Kidney tubule cell (primary cell): ENCODE data around the gene TSC1.
A peak's percentile ranks its signal among the peaks of the same experiment; 100 is the strongest.
"Not testable (repeated sequence)": the region's sequence is repeated elsewhere in the genome, so short reads cannot be mapped to it uniquely, and the experiment has no call there.

Experiments
- DNase-seq: peaks from one replicate; pipeline ENCODE4 v3.0.0-alpha.2; 2018; ENCODE audit warnings: low spot score

The TSC1 gene

GRCh38 chr9:132944294-132945185, at the start of gene TSC1:
TSS of gene TSC1 (minus strand) at chr9:132944616. CDS start at chr9:132928872, 15,744 bp downstream.
- peak; percentile 97 for DNase-seq

GRCh38 chr9:132993511-132993939, 49.1 kb upstream of the TSC1 start:
- DNase-seq: no peak

GRCh38 chr9:132991351-132992300, 47.2 kb upstream of the TSC1 start:
- no peak for DNase-seq

GRCh38 chr9:132990781-132991180, 46.4 kb upstream of the TSC1 start:
- DNase-seq: no peak

GRCh38 chr9:132989998-132990557, 45.7 kb upstream of the TSC1 start:
- DNase-seq: not testable (repeated sequence)

GRCh38 chr9:132989414-132989996, 45.1 kb upstream of the TSC1 start:
- DNase-seq: no peak

- no peak for DNase-seq
These were observed 44.5 kb upstream of the TSC1 start for GRCh38 chr9:132989014-132989310.

- DNase-seq: no peak
These were observed 44.0 kb upstream of the TSC1 start for GRCh38 chr9:132988244-132989013.

GRCh38 chr9:132986640-132987620, 42.5 kb upstream of the TSC1 start:
- peak; percentile 9 for DNase-seq

- no peak for DNase-seq
These were observed 41.7 kb upstream of the TSC1 start for GRCh38 chr9:132986114-132986513.

GRCh38 chr9:132985489-132985888, 41.1 kb upstream of the TSC1 start:
- DNase-seq: no peak

GRCh38 chr9:132985071-132985350, 40.6 kb upstream of the TSC1 start:
- DNase-seq: no peak

- DNase-seq: no peak
These were observed 40.0 kb upstream of the TSC1 start for GRCh38 chr9:132984202-132985070.

GRCh38 chr9:132983491-132984201, 39.2 kb upstream of the TSC1 start:
- DNase-seq: no peak

GRCh38 chr9:132982458-132982857, 38.0 kb upstream of the TSC1 start:
- no peak for DNase-seq

- DNase-seq: no peak
These were observed 35.7 kb upstream of the TSC1 start for GRCh38 chr9:132980157-132980556.

- DNase-seq: no peak
These were observed 34.2 kb upstream of the TSC1 start, which contains the start of gene GFI1B for GRCh38 chr9:132978451-132979131. TSS of gene GFI1B (plus strand) at chr9:132978694. CDS start at chr9:132986679, 7,985 bp downstream.

- no peak for DNase-seq
These were observed 33.7 kb upstream of the TSC1 start for GRCh38 chr9:132978112-132978450.
